Testis (tissue), 3 donors: ENCODE results near the gene ALG14. TPM values are rescaled to one million over a fixed set of nuclear protein-coding genes. Genes with fewer than 3 reads are reported as not detected.

Experiments
- DNase-seq: peaks from one replicate; pipeline ENCODE4 v3.0.0-alpha.2; 2019
- H3K27ac ChIP-seq, 2 donors: fragments of 200-600 bp; sonication (generic); one replicate each; pipeline ENCODE4 v1.5.1; 2019
- H3K27me3 ChIP-seq: fragments of 200-600 bp; sonication (generic); one replicate; pipeline ENCODE4 v1.5.1; 2019
- H3K36me3 ChIP-seq: fragments of 200-600 bp; sonication (generic); one replicate; pipeline ENCODE4 v1.5.1; 2017; ENCODE audit warnings: low read depth; ENCODE audit errors: missing control alignments
- H3K4me1 ChIP-seq: fragments of 200-600 bp; sonication (generic); one replicate; pipeline ENCODE4 v1.5.1; 2019
- H3K4me3 ChIP-seq, 2 donors: fragments of 200-600 bp; sonication (generic); one replicate each; pipeline ENCODE4 v1.5.1; 2017 to 2019
- H3K9me3 ChIP-seq: fragments of 200-600 bp; sonication (generic); one replicate; pipeline ENCODE4 v1.5.1; 2017
- POLR2A ChIP-seq: fragments of 450-650 bp; IDR thresholded peaks from one replicate; pipeline ENCODE4 v1.6.1; 2017; ENCODE audit warnings: antibody characterized with exemption, mild to moderate bottlenecking, moderate library complexity
- WGBS, 2 donors: methylation state at CpG; one replicate each; pipeline ENCODE4 v1.1.5; 2018; 5-methylcytosine and 5-hydroxymethylcytosine counted together
- intact Hi-C: fragments of 100-400 bp; cut with DNase I; formaldehyde crosslinking; loops from one replicate; pipeline ENCODE4 v1.15.1; 2023; ENCODE audit warnings: low total_unique reads
- polyA plus RNA-seq: library from polyadenylated mRNA; stranded (reverse); fragments of 350-450 nt; fragmentation: Illumina TruSeq; extraction: RNeasy Lipid Tissue Mini Kit (QIAGEN cat#74804); gene quantifications from one replicate; pipeline ENCODE4 v1.2.3, GENCODE V29; 2014; ENCODE audit warnings: low read depth, low replicate concordance; ENCODE audit not compliant: insufficient read depth
- total RNA-seq, 2 donors: library from RNA; depleted of rRNA; stranded (reverse); fragments of >200 nt; gene quantifications; one replicate each; pipeline ENCODE4 v1.2.3, GENCODE V29; 2016
- TF ChIP-seq, protein P1 (sequence below), 3 experiments: fragments of 450-650 bp in 2 of 3; fragments of 200-600 bp in 1 of 3; sonication (generic) in 1 of 3; IDR thresholded peaks; one replicate each; pipeline ENCODE4 v1.5.1; 2016 to 2019; ENCODE audit warnings: antibody characterized with exemption in 3 of 3, mild to moderate bottlenecking in 2 of 3, moderate library complexity in 1 of 3

ALG14 gene
- total and polyA plus RNA-seq, 3 donors from 2014 or later, result 3.3 to 24.1 (median 5.3) TPM

DNA sequence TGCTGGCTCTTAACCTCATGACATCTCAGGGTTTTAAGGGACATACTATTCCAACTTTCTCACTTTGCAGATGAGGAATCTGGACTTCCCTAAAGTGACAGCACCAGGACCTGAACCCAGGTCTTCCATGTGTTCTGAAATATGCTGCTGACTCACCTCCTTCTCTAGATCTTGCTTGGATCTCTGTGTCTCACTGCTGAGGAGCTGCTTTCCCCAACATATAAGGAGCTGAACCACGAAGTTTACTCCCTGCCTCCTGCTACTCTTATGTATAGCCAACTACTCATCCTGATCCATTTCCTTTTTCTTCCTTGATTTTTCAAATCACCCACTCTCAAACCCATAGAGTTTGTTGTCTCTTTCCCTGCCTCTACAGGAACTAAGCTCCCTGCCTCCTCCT is 38.2 kb downstream of the ALG14 start:
- Histone ChIP-seq H3K27me3 (no peaks in the 10 kb centered on the region), H3K27ac (no peak overlapping the region), H3K4me3 (no peak overlapping the region), H3K36me3 (no peaks in the 10 kb centered on the region), H3K9me3 (no peaks in the 10 kb centered on the region), H3K4me1 (no peaks in the 10 kb centered on the region)
- intact Hi-C loops, result loop anchor here (10.0 kb wide), 1 partner anchor 110 kb away; the partner anchor contains the start of gene CNN3
- 95 to 100% methylated on average over 1 of the region's 1 CpG for WGBS, 2 donors
- DNase-seq, result no peak
- no peak for TF ChIP-seq POLR2A
- TF ChIP-seq, protein P1, sequence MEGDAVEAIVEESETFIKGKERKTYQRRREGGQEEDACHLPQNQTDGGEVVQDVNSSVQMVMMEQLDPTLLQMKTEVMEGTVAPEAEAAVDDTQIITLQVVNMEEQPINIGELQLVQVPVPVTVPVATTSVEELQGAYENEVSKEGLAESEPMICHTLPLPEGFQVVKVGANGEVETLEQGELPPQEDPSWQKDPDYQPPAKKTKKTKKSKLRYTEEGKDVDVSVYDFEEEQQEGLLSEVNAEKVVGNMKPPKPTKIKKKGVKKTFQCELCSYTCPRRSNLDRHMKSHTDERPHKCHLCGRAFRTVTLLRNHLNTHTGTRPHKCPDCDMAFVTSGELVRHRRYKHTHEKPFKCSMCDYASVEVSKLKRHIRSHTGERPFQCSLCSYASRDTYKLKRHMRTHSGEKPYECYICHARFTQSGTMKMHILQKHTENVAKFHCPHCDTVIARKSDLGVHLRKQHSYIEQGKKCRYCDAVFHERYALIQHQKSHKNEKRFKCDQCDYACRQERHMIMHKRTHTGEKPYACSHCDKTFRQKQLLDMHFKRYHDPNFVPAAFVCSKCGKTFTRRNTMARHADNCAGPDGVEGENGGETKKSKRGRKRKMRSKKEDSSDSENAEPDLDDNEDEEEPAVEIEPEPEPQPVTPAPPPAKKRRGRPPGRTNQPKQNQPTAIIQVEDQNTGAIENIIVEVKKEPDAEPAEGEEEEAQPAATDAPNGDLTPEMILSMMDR (IDR thresholded peaks at IDR 0.05), result no peak

DNA sequence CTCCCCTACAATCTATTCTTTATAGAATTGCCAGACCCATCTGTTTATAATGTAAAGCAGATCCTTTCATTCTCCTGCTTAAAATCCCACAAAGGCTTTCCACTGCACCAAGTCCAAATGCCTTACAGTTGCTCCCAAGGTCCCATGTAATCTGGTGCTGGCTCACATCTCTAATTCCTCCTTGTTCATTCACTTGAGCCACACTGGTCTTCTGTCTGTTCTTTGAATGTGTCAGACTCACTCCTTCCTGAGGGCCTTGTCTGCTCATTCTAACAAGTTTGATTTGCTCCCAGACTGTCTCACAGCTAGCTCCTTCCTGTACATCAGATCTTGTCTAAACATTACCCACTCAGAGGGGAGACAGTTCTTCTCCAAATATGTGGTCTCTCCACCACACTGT is 38.9 kb downstream of the ALG14 start:
- Histone ChIP-seq H3K4me1 (no peaks in the 10 kb centered on the region), H3K27me3 (no peaks in the 10 kb centered on the region), H3K9me3 (no peaks in the 10 kb centered on the region), H3K36me3 (no peaks in the 10 kb centered on the region), H3K27ac (no peak overlapping the region), H3K4me3 (no peak overlapping the region)
- no peak for TF ChIP-seq POLR2A
- TF ChIP-seq, protein P1 (IDR thresholded peaks at IDR 0.05), result no peak
- intact Hi-C loops, result loop anchor here (10.0 kb wide), 1 partner anchor 109 kb away; the partner anchor contains the start of gene CNN3
- DNase-seq, result no peak

DNA sequence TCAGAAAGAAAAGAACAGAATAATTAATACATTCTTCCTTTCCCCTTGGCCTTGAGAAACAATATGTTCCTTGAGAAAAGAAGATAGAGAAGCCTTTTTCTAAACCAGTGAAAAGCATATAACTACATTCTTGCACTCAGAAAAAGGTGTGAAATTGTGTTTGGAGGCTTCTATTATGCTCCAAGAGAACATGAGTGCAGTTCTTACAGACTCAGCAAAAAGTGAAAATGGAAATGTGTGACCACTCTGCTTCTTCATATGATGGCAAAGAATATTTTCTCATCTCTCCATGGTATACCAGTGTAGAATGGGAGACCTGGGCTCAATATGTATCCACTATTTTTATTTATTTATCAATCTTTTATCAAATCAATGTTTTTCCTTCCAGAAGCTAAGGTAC is 43.2 kb downstream of the ALG14 start:
- H3K4me1 ChIP-seq, result no peaks in the 10 kb centered on the region
- no peak overlapping the region for H3K27ac ChIP-seq
- TF ChIP-seq POLR2A, result no peak
- TF ChIP-seq, protein P1 (IDR thresholded peaks at IDR 0.05), result no peak
- no peaks in the 10 kb centered on the region for H3K27me3 ChIP-seq
- DNase-seq, result no peak
- intact Hi-C loops, result no loop called here
- no peaks in the 10 kb centered on the region for H3K36me3 ChIP-seq
- H3K4me3 ChIP-seq, result no peak overlapping the region
- H3K9me3 ChIP-seq, result no peaks in the 10 kb centered on the region

DNA sequence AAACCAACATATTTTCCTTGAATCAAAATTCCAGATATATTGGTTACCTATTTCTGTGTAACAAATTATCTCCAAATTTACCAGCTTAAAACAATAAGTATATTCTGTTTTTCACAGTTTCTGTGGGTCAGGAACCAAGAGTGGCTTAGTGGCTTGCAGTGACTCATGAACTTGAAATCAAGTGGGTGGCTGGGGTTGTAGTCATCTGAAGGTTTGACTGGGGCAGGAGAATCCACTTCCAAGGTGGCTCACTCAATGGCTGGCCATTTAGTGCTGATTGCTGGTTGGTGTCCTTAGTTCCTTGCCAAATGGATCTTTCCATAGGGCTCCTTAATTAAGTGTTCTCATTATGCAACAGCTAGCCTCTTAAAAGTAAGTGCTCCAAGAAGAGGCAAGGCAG is 43.8 kb downstream of the ALG14 start:
- DNase-seq, result no peak
- Histone ChIP-seq H3K27me3 (no peaks in the 10 kb centered on the region), H3K4me1 (no peaks in the 10 kb centered on the region), H3K36me3 (no peaks in the 10 kb centered on the region), H3K9me3 (no peaks in the 10 kb centered on the region), H3K4me3 (no peak overlapping the region), H3K27ac (no peak overlapping the region)
- TF ChIP-seq, protein P1 (IDR thresholded peaks at IDR 0.05), result no peak
- no peak for TF ChIP-seq POLR2A
- intact Hi-C loops, result no loop called here

DNA sequence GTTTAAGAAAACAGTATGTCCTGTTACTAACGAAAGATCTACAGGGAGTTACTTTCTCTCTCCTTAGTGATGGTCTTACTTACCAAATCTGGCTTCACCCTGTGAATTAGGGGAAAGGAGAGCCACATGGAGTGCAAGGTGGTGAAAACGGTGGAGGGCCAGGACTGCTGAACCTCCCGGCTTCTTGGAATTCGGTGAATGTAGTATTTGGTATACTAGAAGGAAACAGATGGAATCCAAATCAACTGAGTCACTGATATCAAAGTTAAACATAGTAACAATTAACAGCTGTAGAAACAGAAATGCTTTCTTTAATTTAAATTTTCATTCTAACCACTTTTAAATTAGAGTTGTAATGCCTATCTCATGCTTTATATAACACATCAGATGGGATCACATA is 45.7 kb downstream of the ALG14 start:
- no peaks in the 10 kb centered on the region for H3K27me3 ChIP-seq
- intact Hi-C loops, result no loop called here
- DNase-seq, result no peak
- no peak overlapping the region for H3K4me3 ChIP-seq
- no peak for TF ChIP-seq POLR2A
- TF ChIP-seq, protein P1 (IDR thresholded peaks at IDR 0.05), result no peak
- no peak overlapping the region for H3K27ac ChIP-seq
- peaks cover 5% of the 10 kb centered on the region for H3K4me1 ChIP-seq
- 77 to 78% methylated on average over 4 of the region's 4 CpGs for WGBS, 2 donors
- no peaks in the 10 kb centered on the region for H3K36me3 ChIP-seq
- H3K9me3 ChIP-seq, result no peaks in the 10 kb centered on the region
